GM11168 (cell line): Measurements from ENCODE around the gene SCAF8.
"Not testable (repeated sequence)": the region's sequence is repeated elsewhere in the genome, so short reads cannot be mapped to it uniquely, and the experiment has no call there.

Experiments used
- in situ Hi-C: fragments of 300-500 bp; cut with MboI; formaldehyde crosslinking; loops from one replicate; pipeline ENCODE4 v1.12.0; 2022; ENCODE audit warnings: low sequenced_read_pairs; ENCODE audit not compliant: unreplicated experiment

Gene SCAF8

GRCh38 chr6:154773610-154774089 lies 40.4 kb downstream of the SCAF8 start:
- in situ Hi-C loops: no loop called here

GRCh38 chr6:154779157-154779556 lies 45.9 kb downstream of the SCAF8 start:
- in situ Hi-C loops: not testable (repeated sequence)

GRCh38 chr6:154782193-154782592 lies 49.0 kb downstream of the SCAF8 start:
- in situ Hi-C loops: no loop called here

GRCh38 chr6:154783229-154783628 lies 50.0 kb downstream of the SCAF8 start:
- in situ Hi-C loops: no loop called here

- in situ Hi-C loops: no loop called here
These were observed 51.9 kb downstream of the SCAF8 start for GRCh38 chr6:154785075-154785474.

- in situ Hi-C loops: no loop called here
These were observed 53.1 kb downstream of the SCAF8 start for GRCh38 chr6:154786144-154786868.

- in situ Hi-C loops: no loop called here
These were observed 58.5 kb downstream of the SCAF8 start for GRCh38 chr6:154791556-154792317.

- in situ Hi-C loops: no loop called here
These were observed 59.1 kb downstream of the SCAF8 start for GRCh38 chr6:154792325-154792724.

GRCh38 chr6:154792761-154793160 lies 59.5 kb downstream of the SCAF8 start:
- in situ Hi-C loops: no loop called here

- in situ Hi-C loops: no loop called here
These were observed 63.3 kb downstream of the SCAF8 start for GRCh38 chr6:154796484-154796883.

- in situ Hi-C loops: no loop called here
These were observed 64.6 kb downstream of the SCAF8 start for GRCh38 chr6:154797857-154798256.

GRCh38 chr6:154800338-154800737 lies 67.1 kb downstream of the SCAF8 start:
- in situ Hi-C loops: no loop called here

GRCh38 chr6:154805288-154805911 lies 72.2 kb downstream of the SCAF8 start:
- in situ Hi-C loops: no loop called here

- in situ Hi-C loops: no loop called here
These were observed 73.6 kb downstream of the SCAF8 start for GRCh38 chr6:154806804-154807203.

GRCh38 chr6:154811663-154812062 lies 78.4 kb downstream of the SCAF8 start:
- in situ Hi-C loops: not testable (repeated sequence)

- in situ Hi-C loops: no loop called here
These were observed 80.8 kb downstream of the SCAF8 start for GRCh38 chr6:154814063-154814462.

- in situ Hi-C loops: no loop called here
These were observed 83.0 kb downstream of the SCAF8 start for GRCh38 chr6:154815938-154816820.

GRCh38 chr6:154821099-154821498 lies 87.9 kb downstream of the SCAF8 start:
- in situ Hi-C loops: no loop called here

GRCh38 chr6:154821638-154822037 lies 88.4 kb downstream of the SCAF8 start:
- in situ Hi-C loops: no loop called here

- in situ Hi-C loops: no loop called here
These were observed 89.8 kb downstream of the SCAF8 start for GRCh38 chr6:154822947-154823558.
